GM19035 (cell line): ENCODE results near the gene BATF.

ENCODE experiments used
- ATAC-seq: cut with Tn5 transposase; IDR thresholded peaks from one replicate; pipeline ENCODE4 v1.9.1; 2021; ENCODE audit not compliant: unreplicated experiment

BATF gene

GRCh38 chr14:75591987-75592575 is 69.8 kb downstream of the BATF start:
- ATAC-seq = no peak

GRCh38 chr14:75595226-75595625 is 73.0 kb downstream of the BATF start:
- no peak for ATAC-seq
